ENCODE data around the gene SHISA2.
A peak's percentile ranks its signal among the peaks of the same experiment; 100 is the strongest.

Gene SHISA2

DNA sequence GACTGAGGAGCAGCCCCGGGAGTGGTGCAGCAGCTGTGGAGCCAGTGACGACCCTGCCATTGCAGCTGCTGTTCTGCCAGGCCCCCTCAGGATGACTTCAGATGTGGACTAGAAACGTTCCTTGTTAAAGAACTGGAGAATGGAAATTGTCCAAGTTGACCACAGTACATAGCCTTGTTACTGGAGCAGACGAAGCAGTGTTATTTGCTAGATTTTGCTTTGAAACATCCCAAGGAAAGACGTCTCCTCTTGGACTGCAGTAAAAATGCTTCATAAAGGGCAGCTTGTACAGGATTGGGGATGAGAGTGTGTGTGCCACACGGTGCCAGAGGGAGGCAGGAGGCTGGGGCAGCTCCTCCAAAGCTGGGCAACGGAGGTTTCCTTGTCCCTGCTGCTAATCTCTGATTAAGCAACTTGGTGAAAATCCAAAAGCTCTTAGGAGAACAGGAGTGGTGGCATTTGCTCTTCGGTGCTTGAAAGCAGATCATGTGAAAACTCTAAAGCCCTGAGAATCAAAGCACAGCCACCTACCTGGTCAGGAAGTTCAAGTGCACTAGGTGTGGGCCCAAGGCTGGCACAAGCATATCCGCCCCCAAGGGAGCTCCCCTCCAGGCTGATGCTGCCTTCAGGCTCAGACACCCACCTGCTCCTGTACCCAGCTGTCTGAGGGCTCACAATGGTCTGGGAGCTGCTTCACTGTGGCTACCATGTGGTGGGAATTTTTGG, 34.5 kb downstream of the SHISA2 start:
- CTCF ChIA-PET: no interaction called here

DNA sequence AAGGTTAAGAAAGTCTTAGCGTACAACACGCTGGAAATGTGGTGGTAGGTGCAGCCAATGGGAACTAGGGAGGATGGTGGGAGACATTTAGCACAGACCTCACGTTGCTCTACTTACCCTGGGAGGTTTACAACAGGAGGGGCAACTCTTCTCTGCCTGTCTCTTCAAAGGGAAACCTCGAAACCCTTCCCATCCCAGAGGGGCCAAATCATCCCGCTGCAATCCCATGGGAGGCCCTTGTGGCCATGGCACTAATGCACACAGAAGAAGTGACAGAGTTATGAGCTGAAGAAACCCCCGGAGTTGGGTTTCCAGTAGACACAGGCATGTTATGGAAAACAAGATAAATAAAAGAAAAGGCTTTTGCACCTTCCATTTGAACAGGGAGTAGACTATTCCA, 35.6 kb downstream of the SHISA2 start:
- ChIA-PET CTCF (no interaction called here), POLR2A (no interaction called here)
- Histone ChIP-seq H3K27ac (ENCODE audit: extremely low read depth, low read depth, low read length) (no peak overlapping the region), H3K4me3 (ENCODE audit: low read depth, low read length) (no peak overlapping the region), H3K36me3 (ENCODE audit: control insufficient read depth in 2 of 2, insufficient read depth in 1 of 2, low read length in 2 of 2) (no peaks in the 10 kb centered on the region), H3K4me1 (ENCODE audit: control insufficient read depth, insufficient read depth, low read length) (peaks cover 5% of the 10 kb centered on the region; the same call in 1 of the 2 replicates), H3K9me3 (ENCODE audit: control insufficient read depth, insufficient read depth, low read depth, low read length) (no peaks in the 10 kb centered on the region)
- TF ChIP-seq, protein P1, sequence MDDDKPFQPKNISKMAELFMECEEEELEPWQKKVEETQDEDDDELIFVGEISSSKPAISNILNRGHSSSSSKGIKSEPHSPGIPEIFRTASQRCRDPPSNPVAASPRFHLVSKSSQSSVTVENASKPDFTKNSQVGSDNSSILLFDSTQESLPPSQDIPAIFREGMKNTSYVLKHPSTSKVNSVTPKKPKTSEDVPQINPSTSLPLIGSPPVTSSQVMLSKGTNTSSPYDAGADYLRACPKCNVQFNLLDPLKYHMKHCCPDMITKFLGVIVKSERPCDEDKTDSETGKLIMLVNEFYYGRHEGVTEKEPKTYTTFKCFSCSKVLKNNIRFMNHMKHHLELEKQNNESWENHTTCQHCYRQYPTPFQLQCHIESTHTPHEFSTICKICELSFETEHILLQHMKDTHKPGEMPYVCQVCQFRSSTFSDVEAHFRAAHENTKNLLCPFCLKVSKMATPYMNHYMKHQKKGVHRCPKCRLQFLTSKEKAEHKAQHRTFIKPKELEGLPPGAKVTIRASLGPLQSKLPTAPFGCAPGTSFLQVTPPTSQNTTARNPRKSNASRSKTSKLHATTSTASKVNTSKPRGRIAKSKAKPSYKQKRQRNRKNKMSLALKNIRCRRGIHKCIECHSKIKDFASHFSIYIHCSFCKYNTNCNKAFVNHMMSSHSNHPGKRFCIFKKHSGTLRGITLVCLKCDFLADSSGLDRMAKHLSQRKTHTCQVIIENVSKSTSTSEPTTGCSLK (tag by site-specific recombination; IDR thresholded peaks at IDR 0.05): no peak
- TF ChIP-seq ZNF132 (tag by site-specific recombination; IDR thresholded peaks at IDR 0.05; ENCODE audit: borderline replicate concordance): no peak
- TF ChIP-seq ZNF10 (tag by site-specific recombination; IDR thresholded peaks at IDR 0.05): no peak
- no peak for TF ChIP-seq ZFP37 (tag by site-specific recombination; IDR thresholded peaks at IDR 0.05)
- no peak for TF ChIP-seq ZNF302 (tag by site-specific recombination; IDR thresholded peaks at IDR 0.05; ENCODE audit: low read depth)
- TF ChIP-seq ZNF416 (tag by site-specific recombination; IDR thresholded peaks at IDR 0.05): no peak
- TF ChIP-seq ZNF707 (tag by site-specific recombination; IDR thresholded peaks at IDR 0.05): no peak
- no peak for TF ChIP-seq ZNF37A (tag by site-specific recombination; IDR thresholded peaks at IDR 0.05)
- TF ChIP-seq ZFP69B (tag by site-specific recombination; IDR thresholded peaks at IDR 0.05): no peak
- TF ChIP-seq ZBTB8A (tag by site-specific recombination; IDR thresholded peaks at IDR 0.05): no peak
- TF ChIP-seq ZNF549 (tag by site-specific recombination; IDR thresholded peaks at IDR 0.05): no peak
- TF ChIP-seq ZNF701 (tag by site-specific recombination; IDR thresholded peaks at IDR 0.05): no peak
- TF ChIP-seq ZNF341 (tag by site-specific recombination; IDR thresholded peaks at IDR 0.05; ENCODE audit: low read depth): no peak
- no peak for TF ChIP-seq ZBTB48 (tag by site-specific recombination; IDR thresholded peaks at IDR 0.05)
- no peak for TF ChIP-seq ZNF560 (tag by site-specific recombination; IDR thresholded peaks at IDR 0.05; ENCODE audit: borderline replicate concordance)
- no peak for TF ChIP-seq WT1 (tag by site-specific recombination; IDR thresholded peaks at IDR 0.05)
- TF ChIP-seq ZNF677 (tag by site-specific recombination; IDR thresholded peaks at IDR 0.05): no peak

More for the DNA sequence above, 34.5 kb downstream of the SHISA2 start:
- Histone ChIP-seq H3K36me3 (ENCODE audit: control insufficient read depth in 2 of 2, insufficient read depth in 1 of 2, low read length in 2 of 2) (no peaks in the 10 kb centered on the region), H3K9me3 (ENCODE audit: control insufficient read depth, insufficient read depth, low read depth, low read length) (no peaks in the 10 kb centered on the region), H3K4me1 (ENCODE audit: control insufficient read depth, insufficient read depth, low read length) (peaks cover 9% of the 10 kb centered on the region), H3K4me3 (ENCODE audit: low read depth, low read length) (no peak overlapping the region), H3K27ac (ENCODE audit: extremely low read depth, low read depth, low read length) (no peak overlapping the region)
- TF ChIP-seq ZNF571 (tag by site-specific recombination; IDR thresholded peaks at IDR 0.05) (no peak), EGR2 (tag by site-specific recombination; IDR thresholded peaks at IDR 0.05; ENCODE audit: low read depth) (peak; percentile 76), ZFHX2 (tag by site-specific recombination; conservative IDR thresholded peaks at IDR 0.05) (peak; percentile 72), ZSCAN23 (tag by site-specific recombination; IDR thresholded peaks at IDR 0.05) (no peak), ZNF701 (tag by site-specific recombination; IDR thresholded peaks at IDR 0.05) (no peak), ZNF140 (tag by site-specific recombination; IDR thresholded peaks at IDR 0.05) (no peak)
- TF ChIP-seq, protein P2, sequence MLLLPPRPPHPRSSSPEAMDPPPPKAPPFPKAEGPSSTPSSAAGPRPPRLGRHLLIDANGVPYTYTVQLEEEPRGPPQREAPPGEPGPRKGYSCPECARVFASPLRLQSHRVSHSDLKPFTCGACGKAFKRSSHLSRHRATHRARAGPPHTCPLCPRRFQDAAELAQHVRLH (tag by site-specific recombination; IDR thresholded peaks at IDR 0.05): no peak
- TF ChIP-seq, protein P3, sequence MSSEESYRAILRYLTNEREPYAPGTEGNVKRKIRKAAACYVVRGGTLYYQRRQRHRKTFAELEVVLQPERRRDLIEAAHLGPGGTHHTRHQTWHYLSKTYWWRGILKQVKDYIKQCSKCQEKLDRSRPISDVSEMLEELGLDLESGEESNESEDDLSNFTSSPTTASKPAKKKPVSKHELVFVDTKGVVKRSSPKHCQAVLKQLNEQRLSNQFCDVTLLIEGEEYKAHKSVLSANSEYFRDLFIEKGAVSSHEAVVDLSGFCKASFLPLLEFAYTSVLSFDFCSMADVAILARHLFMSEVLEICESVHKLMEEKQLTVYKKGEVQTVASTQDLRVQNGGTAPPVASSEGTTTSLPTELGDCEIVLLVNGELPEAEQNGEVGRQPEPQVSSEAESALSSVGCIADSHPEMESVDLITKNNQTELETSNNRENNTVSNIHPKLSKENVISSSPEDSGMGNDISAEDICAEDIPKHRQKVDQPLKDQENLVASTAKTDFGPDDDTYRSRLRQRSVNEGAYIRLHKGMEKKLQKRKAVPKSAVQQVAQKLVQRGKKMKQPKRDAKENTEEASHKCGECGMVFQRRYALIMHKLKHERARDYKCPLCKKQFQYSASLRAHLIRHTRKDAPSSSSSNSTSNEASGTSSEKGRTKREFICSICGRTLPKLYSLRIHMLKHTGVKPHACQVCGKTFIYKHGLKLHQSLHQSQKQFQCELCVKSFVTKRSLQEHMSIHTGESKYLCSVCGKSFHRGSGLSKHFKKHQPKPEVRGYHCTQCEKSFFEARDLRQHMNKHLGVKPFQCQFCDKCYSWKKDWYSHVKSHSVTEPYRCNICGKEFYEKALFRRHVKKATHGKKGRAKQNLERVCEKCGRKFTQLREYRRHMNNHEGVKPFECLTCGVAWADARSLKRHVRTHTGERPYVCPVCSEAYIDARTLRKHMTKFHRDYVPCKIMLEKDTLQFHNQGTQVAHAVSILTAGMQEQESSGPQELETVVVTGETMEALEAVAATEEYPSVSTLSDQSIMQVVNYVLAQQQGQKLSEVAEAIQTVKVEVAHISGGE (tag by site-specific recombination; conservative IDR thresholded peaks at IDR 0.05; ENCODE audit: low read depth): no peak
- POLR2A ChIA-PET: no interaction called here

Data from HEK293 (cell line).